ENCODE results near the gene RTN4RL2. TPM values are rescaled to one million over a fixed set of nuclear protein-coding genes. Genes with fewer than 3 reads are reported as not detected.

The RTN4RL2 gene
- total and polyA plus RNA-seq, 9 of the 15 experiments (the other 6 are each of a cell fraction or from before 2014, with no cell fraction given) = 0.06 to 1.9 (median 0.34) TPM; not detected in 4

DNA sequence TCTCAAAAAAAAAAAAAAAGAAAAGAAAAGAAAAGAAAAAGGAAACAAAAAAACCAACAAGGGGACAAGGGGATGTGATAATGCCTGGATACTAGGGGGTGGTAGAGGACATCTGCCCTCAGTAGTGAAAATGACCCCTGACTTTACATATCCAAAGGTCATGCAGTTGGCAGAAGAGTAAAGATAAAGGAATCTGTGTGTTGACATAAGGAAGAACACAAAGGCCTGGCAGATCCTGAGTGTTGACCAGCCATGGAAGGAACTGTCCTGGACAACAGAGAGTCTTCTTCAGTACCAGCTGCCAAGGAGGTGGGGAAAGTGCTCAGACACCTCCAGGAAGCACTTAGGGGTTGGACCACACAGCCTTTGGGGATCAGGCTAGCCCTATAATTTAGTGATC lies 42.5 kb downstream of the RTN4RL2 start (continued):
- TF ChIP-seq, protein P1, sequence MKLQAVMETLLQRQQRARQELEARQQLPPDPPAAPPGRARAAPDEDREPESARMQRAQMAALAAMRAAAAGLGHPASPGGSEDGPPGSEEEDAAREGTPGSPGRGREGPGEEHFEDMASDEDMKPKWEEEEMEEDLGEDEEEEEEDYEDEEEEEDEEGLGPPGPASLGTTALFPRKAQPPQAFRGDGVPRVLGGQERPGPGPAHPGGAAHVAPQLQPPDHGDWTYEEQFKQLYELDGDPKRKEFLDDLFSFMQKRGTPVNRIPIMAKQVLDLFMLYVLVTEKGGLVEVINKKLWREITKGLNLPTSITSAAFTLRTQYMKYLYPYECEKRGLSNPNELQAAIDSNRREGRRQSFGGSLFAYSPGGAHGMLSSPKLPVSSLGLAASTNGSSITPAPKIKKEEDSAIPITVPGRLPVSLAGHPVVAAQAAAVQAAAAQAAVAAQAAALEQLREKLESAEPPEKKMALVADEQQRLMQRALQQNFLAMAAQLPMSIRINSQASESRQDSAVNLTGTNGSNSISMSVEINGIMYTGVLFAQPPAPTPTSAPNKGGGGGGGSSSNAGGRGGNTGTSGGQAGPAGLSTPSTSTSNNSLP (IDR thresholded peaks at IDR 0.05; ENCODE audit: borderline replicate concordance, low read depth, low read length) = no peak

DNA sequence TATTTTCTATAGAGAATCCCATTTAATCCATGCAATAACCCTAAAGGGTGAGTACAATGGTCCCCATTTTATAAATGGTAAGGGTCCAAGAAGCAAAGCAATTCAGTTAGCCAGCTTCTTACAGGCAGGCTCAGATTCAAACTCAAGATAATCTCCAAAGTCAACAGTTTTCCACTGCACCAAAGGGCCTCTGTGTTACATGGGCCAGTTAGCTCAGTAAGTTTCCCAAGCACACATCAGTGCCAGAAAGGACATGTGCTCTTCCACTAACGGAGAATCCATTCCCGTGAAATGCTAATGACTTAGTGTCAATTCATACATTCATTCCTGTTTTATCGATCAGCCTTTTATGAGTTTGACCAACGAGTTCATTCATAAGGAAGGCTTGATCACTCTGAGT lies 44.2 kb downstream of the RTN4RL2 start:
- no peaks in the 10 kb centered on the region for H3K9me3 ChIP-seq (replicated peaks; ENCODE audit: control insufficient read depth, insufficient read depth, low read depth, low read length)
- WGBS (ENCODE audit: insufficient coverage, low coverage, missing lambda C conversion rate) = 89% methylated on average over 4 of the region's 4 CpGs
- ChIA-PET POLR2A (interaction anchor here (0.9 to 1.7 kb wide), 3 partner anchors 9 to 21 kb away, joined by 3 to 7 read pairs (median 4); no protein-coding TSS in a partner anchor), CTCF (ENCODE audit: low intra/inter-chr PET ratio) (no interaction called here)
- TF ChIP-seq PML (IDR thresholded peaks at IDR 0.05; ENCODE audit: low read length) (no peak), E2F3 (CRISPR knock-in tag; IDR thresholded peaks at IDR 0.05) (no peak), SREBF1 (IDR thresholded peaks at IDR 0.05; ENCODE audit: borderline replicate concordance, low read depth, low read length) (no peak), RFX5 (IDR thresholded peaks at IDR 0.05; ENCODE audit: low read depth, low read length) (no peak), MCM5 (IDR thresholded peaks at IDR 0.05; ENCODE audit: low read depth) (no peak), LEF1 (IDR thresholded peaks at IDR 0.05) (no peak), ZBED1 (IDR thresholded peaks at IDR 0.05) (no peak), NUFIP1 (IDR thresholded peaks at IDR 0.05; ENCODE audit: partially characterized antibody) (no peak), SMC3 (conservative IDR thresholded peaks at IDR 0.05; ENCODE audit: insufficient read depth, low read depth, low read length) (no peak), ZFP1 (CRISPR knock-in tag; IDR thresholded peaks at IDR 0.05) (no peak), ARID1B (IDR thresholded peaks at IDR 0.05) (no peak), ZNF551 (CRISPR knock-in tag; IDR thresholded peaks at IDR 0.05) (no peak)
- peaks cover 11% of the 10 kb centered on the region; the same call in 2 of the 3 replicates for H3K79me2 ChIP-seq (ENCODE audit: control insufficient read depth, insufficient read depth, low read length)
- H3K9ac ChIP-seq (ENCODE audit: insufficient read depth in 1 of 2, low read depth in 2 of 2, low read length in 2 of 2) = no peak overlapping the region
- in situ Hi-C loops (cut with MboI) = no loop called here
- BruUV-seq (replicated peaks) = no TSS peak
- ATAC-seq = no peak
- no peak for DNase-seq (ENCODE audit: extremely low read depth in 1 of 4, low spot score in 3 of 4)
- no peak overlapping the region for H2AFZ ChIP-seq (ENCODE audit: low read depth, low read length)
- no peaks in the 10 kb centered on the region for H3K27me3 ChIP-seq (ENCODE audit: control insufficient read depth in 2 of 2, insufficient read depth in 2 of 2, low read length in 2 of 2)
- intact Hi-C loops (cut with micrococcal nuclease) = no loop called here
- peaks cover 65% of the 10 kb centered on the region for H3K36me3 ChIP-seq (ENCODE audit: control insufficient read depth, insufficient read depth, low read length)
- no peak for FAIRE-seq
- no peak overlapping the region for H3K4me2 ChIP-seq (ENCODE audit: insufficient read depth, low read length)
- no peaks in the 10 kb centered on the region for H3K9me1 ChIP-seq (ENCODE audit: control insufficient read depth, insufficient read depth, low read length)
- H3K4me3 ChIP-seq = no peak overlapping the region
- peaks cover 14% of the 10 kb centered on the region for H4K20me1 ChIP-seq (replicated peaks; ENCODE audit: control insufficient read depth, insufficient read depth, low read length)
- no peak overlapping the region for H3K27ac ChIP-seq (ENCODE audit: extremely low read depth, low read depth, low read length)
- H3K4me1 ChIP-seq (replicated peaks in 1 of 2; ENCODE audit: control insufficient read depth in 2 of 2, insufficient read depth in 2 of 2, low read length in 2 of 2) = peaks cover 12 to 17% of the 10 kb centered on the region in 2 experiments
